22Rv1 (cell line): Measurements from ENCODE around the gene HS2ST1.

Experiments used
- ZFX ChIP-seq: fragments of 450-650 bp; IDR thresholded peaks from 2 replicates; pipeline ENCODE4 v1.6.1; 2017; ENCODE audit warnings: antibody characterized with exemption, borderline replicate concordance
- TF ChIP-seq, protein P1 (sequence below): fragments of 450-650 bp; IDR thresholded peaks from 2 replicates; pipeline ENCODE4 v1.5.1; 2017; ENCODE audit warnings: mild to moderate bottlenecking

DNA sequence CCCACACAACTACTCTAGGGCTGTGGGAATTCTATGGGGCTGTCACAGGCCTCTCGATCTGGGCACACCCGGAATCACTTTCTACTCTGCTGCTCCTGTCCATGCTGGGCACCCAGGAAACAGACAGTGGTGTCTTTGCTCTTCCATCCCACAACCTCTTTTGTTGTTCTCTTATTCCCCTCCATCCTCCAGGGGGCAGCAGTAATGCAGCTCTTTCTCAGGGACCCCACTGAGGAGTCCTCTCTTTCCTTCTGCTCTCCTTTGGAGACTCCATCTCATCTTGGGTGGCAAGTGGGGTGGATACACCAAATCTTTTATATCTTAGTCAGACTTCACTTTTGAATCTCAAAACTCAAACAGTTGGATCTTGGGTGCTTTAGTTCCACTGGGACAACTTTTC is 206.3 kb downstream of the HS2ST1 start:
- TF ChIP-seq, protein P1, sequence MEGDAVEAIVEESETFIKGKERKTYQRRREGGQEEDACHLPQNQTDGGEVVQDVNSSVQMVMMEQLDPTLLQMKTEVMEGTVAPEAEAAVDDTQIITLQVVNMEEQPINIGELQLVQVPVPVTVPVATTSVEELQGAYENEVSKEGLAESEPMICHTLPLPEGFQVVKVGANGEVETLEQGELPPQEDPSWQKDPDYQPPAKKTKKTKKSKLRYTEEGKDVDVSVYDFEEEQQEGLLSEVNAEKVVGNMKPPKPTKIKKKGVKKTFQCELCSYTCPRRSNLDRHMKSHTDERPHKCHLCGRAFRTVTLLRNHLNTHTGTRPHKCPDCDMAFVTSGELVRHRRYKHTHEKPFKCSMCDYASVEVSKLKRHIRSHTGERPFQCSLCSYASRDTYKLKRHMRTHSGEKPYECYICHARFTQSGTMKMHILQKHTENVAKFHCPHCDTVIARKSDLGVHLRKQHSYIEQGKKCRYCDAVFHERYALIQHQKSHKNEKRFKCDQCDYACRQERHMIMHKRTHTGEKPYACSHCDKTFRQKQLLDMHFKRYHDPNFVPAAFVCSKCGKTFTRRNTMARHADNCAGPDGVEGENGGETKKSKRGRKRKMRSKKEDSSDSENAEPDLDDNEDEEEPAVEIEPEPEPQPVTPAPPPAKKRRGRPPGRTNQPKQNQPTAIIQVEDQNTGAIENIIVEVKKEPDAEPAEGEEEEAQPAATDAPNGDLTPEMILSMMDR = peak; percentile 56
- TF ChIP-seq ZFX = no peak
